A673 (cell line): ENCODE measurements around the gene BBS12.

ENCODE experiments used
- CTCF ChIP-seq: fragments of 300-800, 200-600 bp; sonication (generic); conservative IDR thresholded peaks from 2 replicates; pipeline ENCODE4 v1.5.1; 2017; ENCODE audit warnings: low read depth, mild to moderate bottlenecking, antibody characterized with exemption, low read length, moderate library complexity, mixed read lengths
- EZH2 ChIP-seq: fragments of 200-600 bp; sonication (generic); IDR thresholded peaks from 2 replicates; pipeline ENCODE4 v1.6.1; 2017; ENCODE audit warnings: borderline replicate concordance, low read depth, mild to moderate bottlenecking, mixed read lengths, antibody characterized with exemption, low read length; ENCODE audit not compliant: poor library complexity, severe bottlenecking

- no peak for TF ChIP-seq CTCF
- no peak for TF ChIP-seq EZH2
Observed at GRCh38 chr4:122733787-122734120, 1.2 kb downstream of the BBS12 start.
